Measurements from ENCODE around the gene CECR2. TPM values are rescaled to one million over a fixed set of nuclear protein-coding genes. Genes with fewer than 3 reads are reported as not detected.

Gene CECR2
- total RNA-seq, 1 donor from 2014 or later: 67.8 TPM

DNA sequence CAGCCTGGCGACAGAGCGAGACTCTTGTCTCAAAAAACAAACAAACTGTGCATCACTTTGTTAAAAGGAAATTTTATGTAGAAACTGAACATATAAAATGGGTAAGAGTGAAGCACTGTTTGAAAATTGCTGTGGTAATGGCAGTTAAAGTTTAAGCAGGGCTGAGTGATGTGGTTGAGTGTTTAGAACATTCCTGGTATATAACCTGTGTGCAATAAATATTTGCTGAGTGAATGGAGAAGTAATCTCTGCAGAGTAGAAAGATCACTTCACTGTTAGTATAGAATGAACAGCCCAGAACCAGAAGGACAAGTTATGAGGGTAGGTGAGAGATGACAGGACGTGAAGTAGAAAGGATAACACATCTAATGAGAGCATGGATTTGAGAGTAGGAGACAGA is 27.3 kb downstream of the CECR2 start:
- TF ChIP-seq, protein P1, sequence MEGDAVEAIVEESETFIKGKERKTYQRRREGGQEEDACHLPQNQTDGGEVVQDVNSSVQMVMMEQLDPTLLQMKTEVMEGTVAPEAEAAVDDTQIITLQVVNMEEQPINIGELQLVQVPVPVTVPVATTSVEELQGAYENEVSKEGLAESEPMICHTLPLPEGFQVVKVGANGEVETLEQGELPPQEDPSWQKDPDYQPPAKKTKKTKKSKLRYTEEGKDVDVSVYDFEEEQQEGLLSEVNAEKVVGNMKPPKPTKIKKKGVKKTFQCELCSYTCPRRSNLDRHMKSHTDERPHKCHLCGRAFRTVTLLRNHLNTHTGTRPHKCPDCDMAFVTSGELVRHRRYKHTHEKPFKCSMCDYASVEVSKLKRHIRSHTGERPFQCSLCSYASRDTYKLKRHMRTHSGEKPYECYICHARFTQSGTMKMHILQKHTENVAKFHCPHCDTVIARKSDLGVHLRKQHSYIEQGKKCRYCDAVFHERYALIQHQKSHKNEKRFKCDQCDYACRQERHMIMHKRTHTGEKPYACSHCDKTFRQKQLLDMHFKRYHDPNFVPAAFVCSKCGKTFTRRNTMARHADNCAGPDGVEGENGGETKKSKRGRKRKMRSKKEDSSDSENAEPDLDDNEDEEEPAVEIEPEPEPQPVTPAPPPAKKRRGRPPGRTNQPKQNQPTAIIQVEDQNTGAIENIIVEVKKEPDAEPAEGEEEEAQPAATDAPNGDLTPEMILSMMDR (IDR thresholded peaks at IDR 0.05): no peak
- TF ChIP-seq EZH2 (IDR thresholded peaks at IDR 0.05) (no peak), EZH2phosphoT487 (IDR thresholded peaks at IDR 0.05) (no peak)
- no peak overlapping the region for H3K4me3 Mint-ChIP-seq
- Histone ChIP-seq H3K27ac (no peak overlapping the region), H4K20me1 (ENCODE audit: low read depth) (peaks cover 100% of the 10 kb centered on the region), H3K4me3 (no peak overlapping the region), H3K4me2 (no peak overlapping the region), H3F3A (ENCODE audit: low read depth) (peaks cover 13% of the 10 kb centered on the region), H3K4me1 (no peaks in the 10 kb centered on the region), H3K27me3 (no peaks in the 10 kb centered on the region), H3K79me2 (ENCODE audit: low read depth) (peaks cover 100% of the 10 kb centered on the region), H2AFZ (replicated peaks) (no peak overlapping the region), H3K36me3 (peaks cover 5% of the 10 kb centered on the region), H3K9me3 (ENCODE audit: low read depth) (no peaks in the 10 kb centered on the region), H3K9ac (no peak overlapping the region)
- peaks cover 22% of the 10 kb centered on the region for H3K36me3 Mint-ChIP-seq
- H3K27me3 Mint-ChIP-seq (ENCODE audit: insufficient read depth, low read depth): peaks cover 3% of the 10 kb centered on the region
- peaks cover 12% of the 10 kb centered on the region for H3K4me1 Mint-ChIP-seq
- H3K27ac Mint-ChIP-seq: no peak overlapping the region
- H3K9me3 Mint-ChIP-seq: peaks cover 8% of the 10 kb centered on the region
- DNase-seq (ENCODE audit: low spot score): no peak

DNA sequence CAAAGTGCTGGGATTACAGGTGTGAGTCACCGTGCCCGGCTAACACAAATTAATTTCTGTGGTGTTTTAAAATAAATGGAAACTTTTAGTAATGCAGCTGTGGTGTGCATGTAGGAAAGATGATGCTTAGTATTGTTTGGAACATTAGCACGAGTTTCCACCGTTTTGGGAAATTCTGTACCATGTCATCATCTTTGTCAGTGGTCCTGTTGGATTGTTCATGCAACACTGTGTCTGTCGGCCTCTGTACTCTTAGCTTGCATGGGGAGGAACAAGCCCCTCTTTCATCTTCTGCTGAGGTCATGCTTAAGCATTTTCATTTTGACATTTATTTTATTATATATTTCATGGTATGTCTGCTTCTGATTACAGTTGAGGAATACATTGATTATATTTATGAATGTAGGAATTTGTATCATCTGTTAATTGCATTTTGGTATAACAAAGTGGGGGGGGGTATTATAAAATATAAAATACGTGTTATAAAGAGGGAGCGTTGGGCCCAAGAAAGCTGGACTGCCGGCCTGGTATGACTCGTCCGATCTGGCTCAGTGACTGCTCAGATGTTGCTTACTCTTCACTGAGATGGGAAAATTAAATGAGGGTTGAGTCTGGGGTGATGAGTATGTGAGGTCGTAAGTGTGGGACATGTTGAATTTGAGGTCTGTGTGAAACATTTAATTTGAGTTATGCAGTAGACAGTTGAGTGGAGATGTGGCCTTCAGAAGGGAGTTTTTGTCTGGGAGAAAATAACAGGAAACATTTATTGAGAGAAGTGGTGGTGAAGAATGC is 28.7 kb downstream of the CECR2 start:
- H3K4me3 Mint-ChIP-seq: no peak overlapping the region
- no peak for DNase-seq (ENCODE audit: low spot score)
- H3K4me1 Mint-ChIP-seq: peaks cover 12% of the 10 kb centered on the region
- Histone ChIP-seq H3K27ac (no peak overlapping the region), H2AFZ (replicated peaks) (no peak overlapping the region), H4K20me1 (ENCODE audit: low read depth) (peaks cover 100% of the 10 kb centered on the region), H3K4me3 (no peak overlapping the region), H3K9me3 (ENCODE audit: low read depth) (no peaks in the 10 kb centered on the region), H3K27me3 (no peaks in the 10 kb centered on the region), H3K9ac (no peak overlapping the region), H3K79me2 (ENCODE audit: low read depth) (peaks cover 100% of the 10 kb centered on the region), H3K36me3 (peaks cover 5% of the 10 kb centered on the region), H3F3A (ENCODE audit: low read depth) (peaks cover 17% of the 10 kb centered on the region), H3K4me2 (no peak overlapping the region), H3K4me1 (no peaks in the 10 kb centered on the region)
- TF ChIP-seq EZH2phosphoT487 (IDR thresholded peaks at IDR 0.05) (no peak), EZH2 (IDR thresholded peaks at IDR 0.05) (no peak)
- TF ChIP-seq, protein P1 (IDR thresholded peaks at IDR 0.05): no peak
- H3K36me3 Mint-ChIP-seq: peaks cover 23% of the 10 kb centered on the region
- peaks cover 8% of the 10 kb centered on the region for H3K9me3 Mint-ChIP-seq
- no peak overlapping the region for H3K27ac Mint-ChIP-seq
- H3K27me3 Mint-ChIP-seq (ENCODE audit: insufficient read depth, low read depth): peaks cover 3% of the 10 kb centered on the region

DNA sequence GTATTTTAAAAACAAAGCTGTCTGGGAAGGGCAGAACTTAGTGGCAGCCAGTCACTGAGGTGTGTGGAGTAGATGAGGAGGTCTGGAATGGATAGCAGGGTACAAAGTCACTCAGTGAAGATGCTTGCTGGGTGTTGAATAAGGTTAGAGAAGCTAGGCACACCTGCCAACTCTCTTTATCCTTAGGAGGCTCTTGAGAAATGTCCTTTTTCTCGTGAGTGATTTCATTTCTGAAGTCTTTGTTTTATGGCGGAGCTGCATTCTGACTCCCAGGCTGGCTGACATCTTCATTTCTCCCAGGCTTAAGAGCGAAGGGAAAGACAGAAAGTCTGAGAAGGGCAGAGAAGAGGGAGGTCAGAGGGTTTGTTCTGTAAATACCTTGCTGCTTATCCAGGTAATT is 31.0 kb downstream of the CECR2 start:
- H3K27ac ChIP-seq: peak overlapping the region; percentile 50
- Mint-ChIP-seq H3K4me3 (no peak overlapping the region), H3K9me3 (peaks cover 11% of the 10 kb centered on the region), H3K4me1 (peaks cover 12% of the 10 kb centered on the region), H3K27ac (peak overlapping the region; percentile 39), H3K36me3 (peaks cover 19% of the 10 kb centered on the region), H3K27me3 (ENCODE audit: insufficient read depth, low read depth) (peaks cover 5% of the 10 kb centered on the region)
- no peak for DNase-seq (ENCODE audit: low spot score)
- TF ChIP-seq, protein P1 (IDR thresholded peaks at IDR 0.05): no peak
- no peak overlapping the region for H3K9ac ChIP-seq
- H3K4me3 ChIP-seq: no peak overlapping the region
- no peak overlapping the region for H2AFZ ChIP-seq (replicated peaks)
- H3K4me1 ChIP-seq: no peaks in the 10 kb centered on the region
- H4K20me1 ChIP-seq (ENCODE audit: low read depth): peaks cover 96% of the 10 kb centered on the region
- H3K36me3 ChIP-seq: no peaks in the 10 kb centered on the region
- H3K27me3 ChIP-seq: no peaks in the 10 kb centered on the region
- H3K9me3 ChIP-seq (ENCODE audit: low read depth): no peaks in the 10 kb centered on the region
- no peak overlapping the region for H3K4me2 ChIP-seq
- peaks cover 100% of the 10 kb centered on the region for H3K79me2 ChIP-seq (ENCODE audit: low read depth)
- peaks cover 17% of the 10 kb centered on the region for H3F3A ChIP-seq (ENCODE audit: low read depth)

All from neural progenitor cell (in vitro differentiated cells).